Keratinocyte (primary cell): ENCODE results near the gene MEF2B.

Experiments
- CTCF ChIP-seq, 3 experiments: IDR thresholded peaks in 1 of 3; conservative IDR thresholded peaks in 1 of 3; optimal IDR thresholded peaks in 1 of 3; 2 replicates in 2 of 3; 3 replicates in 1 of 3; pipeline versions ENCODE3 to v1.5.1; 2011; ENCODE audit warnings: low read length in 3 of 3, mild to moderate bottlenecking in 3 of 3, moderate library complexity in 2 of 3, control low read depth in 1 of 3, inconsistent platforms in 1 of 3; ENCODE audit not compliant: insufficient read depth in 2 of 3; ENCODE audit errors: extremely low read depth in 1 of 3
- EZH2 ChIP-seq: IDR thresholded peaks from one replicate; pipeline ENCODE4 v1.6.1; 2012; ENCODE audit warnings: inconsistent platforms, mild to moderate bottlenecking, low read length, moderate library complexity

GRCh38 chr19:19149435-19149834, 20.6 kb downstream of the MEF2B start:
- TF ChIP-seq CTCF (optimal IDR thresholded peaks at IDR 0.05 in 1 of 3, IDR thresholded peaks at IDR 0.05 in 1 of 3, conservative IDR thresholded peaks at IDR 0.05 in 1 of 3; ENCODE audit: extremely low read depth in 1 of 3, insufficient read depth in 2 of 3, low read length in 3 of 3) (no peak), EZH2 (no peak)
